BE2C (cell line): ENCODE measurements around the gene EPS15.
"Not testable (repeated sequence)": the region's sequence is repeated elsewhere in the genome, so short reads cannot be mapped to it uniquely, and the experiment has no call there.

Experiments
- DNase-seq: peaks from one replicate; pipeline ENCODE4 v3.0.0-alpha.2; 2020
- H3K27me3 ChIP-seq: fragments of 250-450 bp; sonication (Bioruptor Pico); 2 replicates; pipeline ENCODE4 v1.5.1; 2020; ENCODE audit warnings: mild to moderate bottlenecking
- H3K36me3 ChIP-seq: fragments of 250-450 bp; sonication (Bioruptor Pico); 2 replicates; pipeline ENCODE4 v1.5.1; 2020; ENCODE audit warnings: mild to moderate bottlenecking
- H3K4me1 ChIP-seq: fragments of 250-450 bp; sonication (Bioruptor Pico); 2 replicates; pipeline ENCODE4 v1.5.1; 2020
- H3K4me3 ChIP-seq: 2 replicates; pipeline ENCODE4 v1.5.1; 2011; ENCODE audit warnings: low read depth, low read length
- H3K9me3 ChIP-seq: fragments of 250-450 bp; sonication (Bioruptor Pico); 2 replicates; pipeline ENCODE4 v1.5.1; 2020
- TF ChIP-seq, protein P1 (sequence below): IDR thresholded peaks from 2 replicates; pipeline ENCODE4 v1.5.1; 2012; ENCODE audit warnings: mild to moderate bottlenecking, low read depth, low read length

The EPS15 gene

DNA sequence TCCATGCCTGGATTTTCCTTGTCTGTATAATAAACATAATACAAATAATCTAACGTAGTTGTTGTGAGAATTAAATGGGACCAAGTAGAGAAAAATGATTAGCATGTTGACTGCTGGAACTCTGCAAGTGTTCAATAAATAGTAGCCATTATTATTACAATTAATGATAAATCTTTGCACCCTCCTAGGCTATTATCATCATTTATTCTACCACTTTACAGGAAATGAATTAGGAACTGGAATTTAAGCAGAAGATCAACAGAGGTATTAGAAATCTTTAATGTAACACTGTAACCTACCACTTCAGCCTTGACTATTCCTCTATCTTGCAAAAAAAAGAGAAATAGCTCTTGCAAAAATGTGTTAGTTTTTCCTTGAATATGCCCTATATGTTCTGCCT is 126.8 kb downstream of the EPS15 start:
- Histone ChIP-seq H3K9me3 (no peaks in the 10 kb centered on the region), H3K36me3 (no peaks in the 10 kb centered on the region), H3K4me1 (no peaks in the 10 kb centered on the region), H3K4me3 (no peak overlapping the region), H3K27me3 (no peaks in the 10 kb centered on the region)
- TF ChIP-seq, protein P1, sequence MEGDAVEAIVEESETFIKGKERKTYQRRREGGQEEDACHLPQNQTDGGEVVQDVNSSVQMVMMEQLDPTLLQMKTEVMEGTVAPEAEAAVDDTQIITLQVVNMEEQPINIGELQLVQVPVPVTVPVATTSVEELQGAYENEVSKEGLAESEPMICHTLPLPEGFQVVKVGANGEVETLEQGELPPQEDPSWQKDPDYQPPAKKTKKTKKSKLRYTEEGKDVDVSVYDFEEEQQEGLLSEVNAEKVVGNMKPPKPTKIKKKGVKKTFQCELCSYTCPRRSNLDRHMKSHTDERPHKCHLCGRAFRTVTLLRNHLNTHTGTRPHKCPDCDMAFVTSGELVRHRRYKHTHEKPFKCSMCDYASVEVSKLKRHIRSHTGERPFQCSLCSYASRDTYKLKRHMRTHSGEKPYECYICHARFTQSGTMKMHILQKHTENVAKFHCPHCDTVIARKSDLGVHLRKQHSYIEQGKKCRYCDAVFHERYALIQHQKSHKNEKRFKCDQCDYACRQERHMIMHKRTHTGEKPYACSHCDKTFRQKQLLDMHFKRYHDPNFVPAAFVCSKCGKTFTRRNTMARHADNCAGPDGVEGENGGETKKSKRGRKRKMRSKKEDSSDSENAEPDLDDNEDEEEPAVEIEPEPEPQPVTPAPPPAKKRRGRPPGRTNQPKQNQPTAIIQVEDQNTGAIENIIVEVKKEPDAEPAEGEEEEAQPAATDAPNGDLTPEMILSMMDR = no peak
- DNase-seq = no peak

DNA sequence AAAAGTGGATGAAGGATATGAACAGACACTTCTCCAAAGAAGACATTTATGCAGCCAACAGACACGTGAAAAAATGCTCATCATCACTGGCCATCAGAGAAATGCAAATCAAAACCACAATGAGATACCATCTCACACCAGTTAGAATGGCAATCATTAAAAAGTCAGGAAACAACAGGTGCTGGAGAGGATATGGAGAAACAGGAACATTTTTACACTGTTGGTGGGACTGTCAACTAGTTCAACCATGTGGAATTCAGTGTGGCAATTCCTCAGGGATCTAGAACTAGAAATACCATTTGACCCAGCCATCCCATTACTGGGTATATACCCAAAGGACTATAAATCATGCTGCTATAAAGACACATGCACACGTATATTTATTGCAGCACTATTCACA is 128.4 kb downstream of the EPS15 start:
- H3K4me1 ChIP-seq, H3K27me3 ChIP-seq, DNase-seq, H3K9me3 ChIP-seq, H3K36me3 ChIP-seq, H3K4me3 ChIP-seq: not testable (repeated sequence)

DNA sequence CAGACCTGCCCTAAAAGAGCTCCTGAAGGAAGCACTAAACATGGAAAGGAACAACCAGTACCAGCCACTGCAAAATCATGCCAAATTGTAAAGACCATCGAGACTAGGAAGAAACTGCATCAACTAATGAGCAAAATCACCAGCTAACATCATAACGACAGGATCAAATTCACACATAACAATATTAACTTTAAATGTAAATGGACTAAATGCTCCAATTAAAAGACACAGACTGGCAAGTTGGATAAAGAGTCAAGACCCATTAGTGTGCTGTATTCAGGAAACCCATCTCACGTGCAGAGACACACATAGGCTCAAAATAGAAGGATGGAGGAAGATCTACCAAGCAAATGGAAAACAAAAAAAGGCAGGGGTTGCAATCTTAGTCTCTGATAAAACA is 131.8 kb downstream of the EPS15 start:
- not testable (repeated sequence) for H3K4me3 ChIP-seq, H3K9me3 ChIP-seq, H3K27me3 ChIP-seq, DNase-seq, H3K36me3 ChIP-seq, H3K4me1 ChIP-seq

DNA sequence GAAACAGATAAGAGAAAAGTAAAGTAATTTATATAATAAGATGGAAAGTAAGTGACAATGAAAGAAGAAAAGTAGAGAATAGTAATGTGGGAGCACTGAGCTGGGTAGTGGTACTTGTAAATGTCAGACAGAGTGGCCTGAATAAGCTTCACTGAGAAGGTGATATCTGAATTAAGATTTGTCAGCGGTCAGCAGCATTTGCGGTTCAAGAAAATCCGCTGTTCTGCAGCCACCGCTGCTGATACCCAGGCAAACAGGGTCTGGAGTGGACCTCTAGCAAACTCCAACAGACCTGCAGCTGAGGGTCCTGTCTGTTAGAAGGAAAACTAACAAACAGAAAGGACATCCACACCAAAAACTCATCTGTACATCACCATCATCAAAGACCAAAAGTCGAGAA is 132.8 kb downstream of the EPS15 start:
- H3K4me1 ChIP-seq, H3K27me3 ChIP-seq, DNase-seq, H3K9me3 ChIP-seq, H3K4me3 ChIP-seq, H3K36me3 ChIP-seq: not testable (repeated sequence)

DNA sequence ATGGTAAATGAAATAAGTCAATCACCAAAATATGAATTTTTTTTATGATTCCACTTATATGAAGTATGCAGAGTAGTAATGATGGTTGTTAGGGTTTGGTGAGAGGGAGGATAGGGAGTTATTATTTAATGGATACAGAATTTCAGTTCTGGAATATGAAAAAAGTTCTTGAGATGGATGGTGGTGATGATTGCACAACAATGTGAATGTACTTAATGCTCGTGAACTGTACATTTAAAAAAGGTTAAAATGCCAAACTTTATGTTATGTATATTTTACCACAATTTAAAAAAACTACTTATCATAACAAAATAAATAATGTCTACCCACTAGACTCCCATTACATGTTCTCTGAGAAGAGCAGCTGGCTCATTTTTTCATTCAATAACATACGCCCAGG is 133.3 kb downstream of the EPS15 start:
- Histone ChIP-seq H3K4me3 (no peak overlapping the region), H3K4me1 (no peaks in the 10 kb centered on the region), H3K27me3 (no peaks in the 10 kb centered on the region), H3K36me3 (no peaks in the 10 kb centered on the region), H3K9me3 (no peaks in the 10 kb centered on the region)
- no peak for DNase-seq
- TF ChIP-seq, protein P1 = no peak

DNA sequence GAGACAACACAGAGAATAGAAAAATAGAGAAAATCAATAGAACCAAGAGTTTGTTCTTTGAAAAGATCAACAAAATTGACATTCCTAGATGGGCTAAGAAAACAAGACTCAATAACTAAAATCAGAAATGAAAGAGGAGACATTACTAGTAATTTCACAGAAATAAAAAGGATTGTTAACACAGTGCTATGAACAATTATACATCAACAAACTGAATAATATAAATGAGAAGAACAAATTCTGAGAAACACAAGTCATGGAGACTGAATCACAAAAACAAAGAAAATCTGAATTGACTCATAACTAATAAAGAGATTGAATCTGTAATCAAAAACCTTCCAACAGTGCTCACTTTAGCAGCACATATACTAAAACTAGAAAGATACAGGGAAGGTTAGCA is 137.1 kb downstream of the EPS15 start:
- TF ChIP-seq, protein P1 = no peak
- Histone ChIP-seq H3K4me1 (no peaks in the 10 kb centered on the region), H3K36me3 (no peaks in the 10 kb centered on the region), H3K4me3 (no peak overlapping the region), H3K9me3 (no peaks in the 10 kb centered on the region), H3K27me3 (no peaks in the 10 kb centered on the region)
- no peak for DNase-seq

DNA sequence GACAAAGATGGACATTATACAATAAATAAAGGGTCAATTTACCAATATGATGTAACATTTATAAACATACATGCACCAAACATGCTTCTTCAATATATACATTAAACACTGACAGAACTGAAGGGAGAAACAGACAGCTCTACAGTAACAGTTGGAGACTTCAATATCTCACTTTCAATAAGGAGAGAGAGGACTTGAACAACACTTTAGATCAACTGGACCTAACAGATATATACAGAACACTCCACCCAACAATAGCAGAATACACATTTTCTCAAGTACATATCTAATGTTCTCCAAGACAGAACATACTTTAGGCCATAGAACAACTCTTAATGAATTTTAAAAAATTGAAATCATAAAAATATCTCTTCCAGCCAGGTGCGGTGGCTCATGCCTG is 138.1 kb downstream of the EPS15 start:
- Histone ChIP-seq H3K27me3 (no peaks in the 10 kb centered on the region), H3K4me1 (no peaks in the 10 kb centered on the region), H3K36me3 (no peaks in the 10 kb centered on the region), H3K9me3 (no peaks in the 10 kb centered on the region), H3K4me3 (no peak overlapping the region)
- TF ChIP-seq, protein P1 = no peak
- DNase-seq = no peak

DNA sequence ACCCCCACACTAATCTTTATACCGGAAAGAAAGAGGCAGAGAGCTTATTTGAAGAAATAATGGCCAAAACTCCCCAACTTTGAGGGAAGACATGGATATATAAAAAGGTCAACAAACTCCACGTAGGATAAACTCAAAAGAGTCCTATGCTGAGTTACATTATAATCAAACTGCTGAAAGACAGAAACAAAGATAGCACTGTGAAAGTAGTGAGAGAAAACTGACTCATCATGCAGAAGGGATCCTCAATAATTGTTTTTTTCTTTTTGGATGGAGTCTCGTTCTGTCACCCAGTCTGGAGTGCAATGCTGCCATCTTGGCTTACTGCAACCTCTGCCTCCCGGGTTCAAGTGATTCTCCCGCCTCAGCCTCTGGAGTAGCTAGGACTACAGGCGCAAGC is 140.2 kb downstream of the EPS15 start:
- Histone ChIP-seq H3K27me3 (no peaks in the 10 kb centered on the region), H3K4me3 (no peak overlapping the region), H3K36me3 (no peaks in the 10 kb centered on the region), H3K9me3 (no peaks in the 10 kb centered on the region), H3K4me1 (no peaks in the 10 kb centered on the region)
- no peak for DNase-seq
- TF ChIP-seq, protein P1 = no peak
